ENCODE data around the gene MAP3K7CL. TPM values are rescaled to one million over a fixed set of nuclear protein-coding genes. Genes with fewer than 3 reads are reported as not detected.

Gene MAP3K7CL
- total RNA-seq, 2 donors from 2014 or later = 1.3 TPM; not detected in 1

DNA sequence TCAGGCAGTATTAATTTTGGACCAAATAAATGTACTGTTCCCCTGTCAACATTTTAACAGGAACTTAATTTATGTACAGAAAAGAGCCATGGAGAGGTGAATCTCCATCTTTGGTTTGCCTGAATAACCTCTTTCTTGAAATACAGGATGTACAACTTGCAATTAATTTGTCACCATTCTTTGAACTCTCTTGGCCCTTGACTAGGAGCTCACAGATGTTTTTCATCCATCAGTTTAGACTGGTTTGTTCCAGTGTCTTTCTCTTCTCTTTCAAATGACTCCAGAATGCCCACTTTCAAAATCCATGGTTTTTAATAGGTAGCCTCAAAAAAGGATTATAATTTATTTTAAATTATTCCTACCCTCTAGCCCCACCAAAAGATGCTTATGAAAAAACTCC, 5.0 kb downstream of the MAP3K7CL start:
- Mint-ChIP-seq H3K4me3 (no peak overlapping the region), H3K4me1 (peaks cover 4% of the 10 kb centered on the region), H3K36me3 (ENCODE audit: low read depth) (no peaks in the 10 kb centered on the region), H3K27ac (no peak overlapping the region), H3K9me3 (no peaks in the 10 kb centered on the region), H3K27me3 (ENCODE audit: insufficient read depth) (peaks cover 5% of the 10 kb centered on the region)
- DNase-seq = no peak
- TF ChIP-seq, protein P1, sequence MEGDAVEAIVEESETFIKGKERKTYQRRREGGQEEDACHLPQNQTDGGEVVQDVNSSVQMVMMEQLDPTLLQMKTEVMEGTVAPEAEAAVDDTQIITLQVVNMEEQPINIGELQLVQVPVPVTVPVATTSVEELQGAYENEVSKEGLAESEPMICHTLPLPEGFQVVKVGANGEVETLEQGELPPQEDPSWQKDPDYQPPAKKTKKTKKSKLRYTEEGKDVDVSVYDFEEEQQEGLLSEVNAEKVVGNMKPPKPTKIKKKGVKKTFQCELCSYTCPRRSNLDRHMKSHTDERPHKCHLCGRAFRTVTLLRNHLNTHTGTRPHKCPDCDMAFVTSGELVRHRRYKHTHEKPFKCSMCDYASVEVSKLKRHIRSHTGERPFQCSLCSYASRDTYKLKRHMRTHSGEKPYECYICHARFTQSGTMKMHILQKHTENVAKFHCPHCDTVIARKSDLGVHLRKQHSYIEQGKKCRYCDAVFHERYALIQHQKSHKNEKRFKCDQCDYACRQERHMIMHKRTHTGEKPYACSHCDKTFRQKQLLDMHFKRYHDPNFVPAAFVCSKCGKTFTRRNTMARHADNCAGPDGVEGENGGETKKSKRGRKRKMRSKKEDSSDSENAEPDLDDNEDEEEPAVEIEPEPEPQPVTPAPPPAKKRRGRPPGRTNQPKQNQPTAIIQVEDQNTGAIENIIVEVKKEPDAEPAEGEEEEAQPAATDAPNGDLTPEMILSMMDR (conservative IDR thresholded peaks at IDR 0.05) = no peak
- H3K9ac ChIP-seq (ENCODE audit: extremely low read depth, low read length, poor library complexity, severe bottlenecking) = no peak overlapping the region
- H3K36me3 ChIP-seq (ENCODE audit: control insufficient read depth, insufficient read depth, low read length) = no peaks in the 10 kb centered on the region
- no peaks in the 10 kb centered on the region for H3K9me3 ChIP-seq (ENCODE audit: control insufficient read depth, low read length)
- no peaks in the 10 kb centered on the region for H3K4me1 ChIP-seq (ENCODE audit: control insufficient read depth, insufficient read depth, low read length)
- no peaks in the 10 kb centered on the region for H3K27me3 ChIP-seq (ENCODE audit: control insufficient read depth, insufficient read depth, low read length, poor library complexity, severe bottlenecking)
- H3K27ac ChIP-seq (ENCODE audit: low read depth, low read length) = no peak overlapping the region
- H3K4me3 ChIP-seq (ENCODE audit: low read length) = no peak overlapping the region

- Mint-ChIP-seq H3K36me3 (ENCODE audit: low read depth) (no peaks in the 10 kb centered on the region), H3K4me1 (peaks cover 4% of the 10 kb centered on the region), H3K27me3 (ENCODE audit: insufficient read depth) (no peaks in the 10 kb centered on the region), H3K9me3 (no peaks in the 10 kb centered on the region), H3K27ac (no peak overlapping the region), H3K4me3 (no peak overlapping the region)
- 89% methylated on average over 1 of the region's 1 CpG; no CpG with 5 or more reads in 1 of the 2 experiments for WGBS, 2 experiments (ENCODE audit: insufficient coverage in 1 of 2, insufficient read length in 1 of 2)
- H3K27me3 ChIP-seq (ENCODE audit: control insufficient read depth, insufficient read depth, low read length, poor library complexity, severe bottlenecking) = no peaks in the 10 kb centered on the region
- no peak for DNase-seq
- TF ChIP-seq, protein P1 (conservative IDR thresholded peaks at IDR 0.05) = no peak
- no peak overlapping the region for H3K27ac ChIP-seq (ENCODE audit: low read depth, low read length)
- no peaks in the 10 kb centered on the region for H3K4me1 ChIP-seq (ENCODE audit: control insufficient read depth, insufficient read depth, low read length)
- no peaks in the 10 kb centered on the region for H3K36me3 ChIP-seq (ENCODE audit: control insufficient read depth, insufficient read depth, low read length)
- no peak overlapping the region for H3K9ac ChIP-seq (ENCODE audit: extremely low read depth, low read length, poor library complexity, severe bottlenecking)
- no peak overlapping the region for H3K4me3 ChIP-seq (ENCODE audit: low read length)
- no peaks in the 10 kb centered on the region for H3K9me3 ChIP-seq (ENCODE audit: control insufficient read depth, low read length)
Measured at GRCh38 chr21:29136033-29136432, 5.6 kb downstream of the MAP3K7CL start.

- Histone ChIP-seq H3K36me3 (ENCODE audit: control insufficient read depth, insufficient read depth, low read length) (no peaks in the 10 kb centered on the region), H3K9me3 (ENCODE audit: control insufficient read depth, low read length) (no peaks in the 10 kb centered on the region), H3K4me3 (ENCODE audit: low read length) (no peak overlapping the region), H3K27ac (ENCODE audit: low read depth, low read length) (no peak overlapping the region), H3K27me3 (ENCODE audit: control insufficient read depth, insufficient read depth, low read length, poor library complexity, severe bottlenecking) (no peaks in the 10 kb centered on the region), H3K4me1 (ENCODE audit: control insufficient read depth, insufficient read depth, low read length) (no peaks in the 10 kb centered on the region), H3K9ac (ENCODE audit: extremely low read depth, low read length, poor library complexity, severe bottlenecking) (no peak overlapping the region)
- DNase-seq = no peak
- TF ChIP-seq, protein P1 (conservative IDR thresholded peaks at IDR 0.05) = no peak
- Mint-ChIP-seq H3K27ac (no peak overlapping the region), H3K36me3 (ENCODE audit: low read depth) (no peaks in the 10 kb centered on the region), H3K27me3 (ENCODE audit: insufficient read depth) (peaks cover 1% of the 10 kb centered on the region), H3K4me3 (no peak overlapping the region), H3K4me1 (peaks cover 15% of the 10 kb centered on the region), H3K9me3 (no peaks in the 10 kb centered on the region)
- 100% methylated on average over 1 of the region's 2 CpGs; no CpG with 5 or more reads in 1 of the 2 experiments for WGBS, 2 experiments (ENCODE audit: insufficient coverage in 1 of 2, insufficient read length in 1 of 2)
Measured at GRCh38 chr21:29144736-29145353, 14.4 kb downstream of the MAP3K7CL start.

All from endodermal cell (in vitro differentiated cells).